ENCODE data around the gene IGFN1. TPM values are rescaled to one million over a fixed set of nuclear protein-coding genes. Genes with fewer than 3 reads are reported as not detected.

IGFN1 gene
- total RNA-seq, 1 experiment from 2014 or later = not detected

- no peak for DNase-seq
- H3K4me2 ChIP-seq (ENCODE audit: insufficient read depth, insufficient read length, low read length) = no peak overlapping the region
- no peak overlapping the region for H3K23ac ChIP-seq (ENCODE audit: insufficient read length, low read depth, low read length)
- no peak overlapping the region for H3K27ac Mint-ChIP-seq
- no peaks in the 10 kb centered on the region for H4K20me1 ChIP-seq (ENCODE audit: control insufficient read depth, insufficient read depth, insufficient read length)
- H2BK15ac ChIP-seq (ENCODE audit: low read depth, low read length) = no peak overlapping the region
- no peak overlapping the region for H3K4ac ChIP-seq (ENCODE audit: low read depth, low read length)
- H3K4me1 Mint-ChIP-seq = peaks cover 3 to 7% of the 10 kb centered on the region in 2 experiments; a peak in 3 of 4 replicates
- no peak overlapping the region for H4K91ac ChIP-seq (ENCODE audit: insufficient read length, low read depth, low read length)
- no peak overlapping the region for H3K4me3 Mint-ChIP-seq
- no peak for TF ChIP-seq CTCF (conservative IDR thresholded peaks at IDR 0.05)
- H3K27me3 ChIP-seq (ENCODE audit: insufficient read depth, low read length) = no peaks in the 10 kb centered on the region
- no peak overlapping the region for H3K56ac ChIP-seq (ENCODE audit: insufficient read length, low read depth, low read length)
- WGBS (ENCODE audit: extremely low coverage, insufficient read length, low lambda C conversion rate) = no CpG with 5 or more reads among the region's 7 CpGs
- no peaks in the 10 kb centered on the region for H3K36me3 Mint-ChIP-seq (ENCODE audit: insufficient read depth in 1 of 3, low read depth in 3 of 3)
- no peak overlapping the region for H4K5ac ChIP-seq (ENCODE audit: insufficient read length, low read depth, low read length)
- no peak overlapping the region for H2BK12ac ChIP-seq (ENCODE audit: insufficient read length, low read depth, low read length)
- H2BK5ac ChIP-seq (ENCODE audit: insufficient read length, low read length) = no peak overlapping the region
- H3K27ac ChIP-seq (ENCODE audit: insufficient read length, low read depth, low read length) = no peak overlapping the region
- H3K4me1 ChIP-seq (ENCODE audit: insufficient read depth, low read length) = no peaks in the 10 kb centered on the region
- H2AFZ ChIP-seq (ENCODE audit: low read length) = no peak overlapping the region
- H3K9me3 Mint-ChIP-seq = no peaks in the 10 kb centered on the region; a peak in 1 of 5 replicates
- H2AK5ac ChIP-seq (ENCODE audit: insufficient read length, low read length) = no peak overlapping the region
- H3T11ph ChIP-seq (ENCODE audit: low read length) = no peak overlapping the region
- H3K79me1 ChIP-seq (ENCODE audit: insufficient read depth, low read depth, low read length, poor library complexity, severe bottlenecking) = no peaks in the 10 kb centered on the region
- H2BK20ac ChIP-seq (ENCODE audit: low read depth, low read length, poor library complexity, severe bottlenecking) = no peak overlapping the region
- H3K23me2 ChIP-seq (ENCODE audit: insufficient read length, low read depth, low read length, poor library complexity, severe bottlenecking) = peaks cover 6% of the 10 kb centered on the region
- no peak overlapping the region for H3K9ac ChIP-seq (ENCODE audit: extremely low read depth, insufficient read length, low read length)
- no peak overlapping the region for H3K18ac ChIP-seq (ENCODE audit: insufficient read length, low read depth, low read length)
- no peaks in the 10 kb centered on the region for H3K79me2 ChIP-seq (ENCODE audit: insufficient read depth, low read length)
- no peaks in the 10 kb centered on the region for H3K9me3 ChIP-seq (ENCODE audit: control insufficient read depth, low read depth, low read length)
- no peak overlapping the region for H4K8ac ChIP-seq (replicated peaks; ENCODE audit: insufficient read length, low read depth, low read length)
- peaks cover 45% of the 10 kb centered on the region for H3K27me3 Mint-ChIP-seq (ENCODE audit: low read depth)
- H3K14ac ChIP-seq (ENCODE audit: insufficient read depth, low read length) = no peak overlapping the region; the same call in 1 of the 2 replicates
- no peak overlapping the region for H2BK120ac ChIP-seq (ENCODE audit: low read depth, low read length, poor library complexity, severe bottlenecking)
Measured at GRCh38 chr1:201262963-201263608, 72.5 kb downstream of the IGFN1 start.
